ENCODE data around the gene GABARAPL2.

DNA sequence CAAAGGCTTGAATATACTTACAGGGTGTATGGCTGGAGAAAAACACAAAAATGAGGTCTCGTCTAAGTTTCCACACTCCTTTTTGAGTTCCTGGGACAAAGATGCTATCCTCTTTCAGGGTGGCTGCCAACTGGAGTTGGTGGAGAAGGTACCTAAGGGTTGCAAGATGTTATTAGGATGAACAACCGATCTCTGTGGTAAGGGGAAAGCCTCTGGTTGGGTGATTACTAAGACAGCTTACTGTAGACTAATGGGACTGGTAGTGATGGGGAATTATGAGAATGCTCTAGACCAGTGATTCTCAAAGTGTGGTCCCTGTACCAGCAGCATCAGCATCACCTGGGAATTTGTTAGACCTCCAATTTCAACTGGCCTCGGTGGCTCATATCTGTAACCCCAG, 50.9 kb downstream of the GABARAPL2 start:
- TF ChIP-seq CTCF (IDR thresholded peaks at IDR 0.05; ENCODE audit: borderline replicate concordance, extremely low read depth, low read length, poor library complexity, severe bottlenecking) (no peak), EZH2 (IDR thresholded peaks at IDR 0.05; ENCODE audit: borderline replicate concordance, low read depth, low read length, severe bottlenecking) (no peak)

All from DND-41 (cell line).